Mucosa of descending colon (tissue), 3 donors: ENCODE data around the gene SELPLG. TPM values are rescaled to one million over a fixed set of nuclear protein-coding genes. Genes with fewer than 3 reads are reported as not detected.

Experiments
- ATAC-seq: fragments of 200-7000 bp; cut with Tn5 transposase; one replicate; pipeline ENCODE4 v1.9.1; 2020; ENCODE audit warnings: mild to moderate bottlenecking, moderate library complexity
- DNase-seq, 3 donors: peaks; one replicate each; pipeline ENCODE4 v3.0.0-alpha.2; 2020
- H3K36me3 ChIP-seq: fragments of 200-600 bp; one replicate; pipeline ENCODE4 v1.8.0; 2021; ENCODE audit warnings: low read depth, mild to moderate bottlenecking
- H3K4me1 ChIP-seq: fragments of 200-600 bp; one replicate; pipeline ENCODE4 v1.8.0; 2021; ENCODE audit warnings: low read depth, mild to moderate bottlenecking
- H3K4me3 ChIP-seq: fragments of 200-600 bp; one replicate; pipeline ENCODE4 v1.8.0; 2021; ENCODE audit warnings: mild to moderate bottlenecking
- H3K9me3 ChIP-seq: fragments of 200-600 bp; one replicate; pipeline ENCODE4 v1.8.0; 2021; ENCODE audit warnings: mild to moderate bottlenecking
- CTCF ChIP-seq: fragments of 200-600 bp; IDR thresholded peaks from one replicate; pipeline ENCODE4 v1.8.0; 2022; ENCODE audit warnings: antibody characterized with exemption, mild to moderate bottlenecking
- intact Hi-C, 2 donors: fragments of 100-400 bp; cut with DNase I in 1 of 2; cut with micrococcal nuclease in 1 of 2; formaldehyde crosslinking; loops; one replicate each; pipeline versions ENCODE4 v1.11.0 to v1.11.1; 2022; cut with DNase I, micrococcal nuclease
- total RNA-seq, 3 donors: library from RNA; stranded (reverse); fragmentation: NEBNext Ultra II Directional in 2 of 3; extraction: Animal tissue kit (Norgen Biotek cat#: 25700) in 2 of 3; gene quantifications; one replicate each; pipeline versions ENCODE4 v1.2.1 to v1.2.4, GENCODE V29; 2021 to 2023
- donor health status: DM: no; HTN: no; CAD: no; lungs with moderate emphysema.
- donor health status: DM: no; HTN: no; CAD: no.
- donor health status: DM: no; HTN: yes; CAD: no.

The SELPLG gene
- total RNA-seq, 3 donors from 2014 or later, result 3.3 to 6.5 (median 6.0) TPM

- ATAC-seq, result no peak
- no peak for DNase-seq
- TF ChIP-seq CTCF, result no peak
- no peaks in the 10 kb centered on the region for H3K4me1 ChIP-seq
- intact Hi-C loops, result no loop called here
- no peaks in the 10 kb centered on the region for H3K36me3 ChIP-seq
- H3K4me3 ChIP-seq, result no peak overlapping the region
- no peaks in the 10 kb centered on the region for H3K9me3 ChIP-seq
Observed at GRCh38 chr12:108638997-108639822, 5.5 kb upstream of the SELPLG start.

GRCh38 chr12:108638141-108638827 lies 4.6 kb upstream of the SELPLG start:
- ATAC-seq, result no peak
- intact Hi-C loops, result no loop called here
- H3K36me3 ChIP-seq, result no peaks in the 10 kb centered on the region
- H3K4me1 ChIP-seq, result no peaks in the 10 kb centered on the region
- DNase-seq, result peak in 1 of 3 donors; percentile 36
- H3K9me3 ChIP-seq, result no peaks in the 10 kb centered on the region
- no peak overlapping the region for H3K4me3 ChIP-seq
- no peak for TF ChIP-seq CTCF

- Histone ChIP-seq H3K36me3 (no peaks in the 10 kb centered on the region), H3K9me3 (no peaks in the 10 kb centered on the region), H3K4me1 (no peaks in the 10 kb centered on the region), H3K4me3 (no peak overlapping the region)
- intact Hi-C loops, result no loop called here
- ATAC-seq (no peak), DNase-seq (no peak)
- TF ChIP-seq CTCF, result no peak
Observed at GRCh38 chr12:108637222-108637971, 3.7 kb upstream of the SELPLG start.

- ATAC-seq, result no peak
- Histone ChIP-seq H3K36me3 (no peaks in the 10 kb centered on the region), H3K9me3 (no peaks in the 10 kb centered on the region), H3K4me1 (no peaks in the 10 kb centered on the region), H3K4me3 (no peak overlapping the region)
- no peak for DNase-seq
- intact Hi-C loops, result no loop called here
- no peak for TF ChIP-seq CTCF
Observed at GRCh38 chr12:108635997-108636808, 2.5 kb upstream of the SELPLG start.
